Panc1 (cell line): ENCODE results near the gene KANK4.

Experiments used
- CTCF ChIP-seq: fragments of 450-650 bp; IDR thresholded peaks from 2 replicates; pipeline ENCODE4 v1.5.1; 2017; ENCODE audit warnings: mild to moderate bottlenecking
- POLR2AphosphoS5 ChIP-seq: IDR thresholded peaks from 2 replicates; pipeline ENCODE4 v1.6.1; 2012; ENCODE audit warnings: mild to moderate bottlenecking, low read depth, low read length, moderate library complexity
- TF ChIP-seq, protein P1 (sequence below), 2 experiments: IDR thresholded peaks; 2 replicates each; pipeline ENCODE4 v1.6.1; 2011 to 2012; ENCODE audit warnings: low read depth in 2 of 2, control low read depth in 1 of 2, low read length in 1 of 2, mild to moderate bottlenecking in 1 of 2, moderate library complexity in 1 of 2; ENCODE audit not compliant: insufficient read depth in 1 of 2

DNA sequence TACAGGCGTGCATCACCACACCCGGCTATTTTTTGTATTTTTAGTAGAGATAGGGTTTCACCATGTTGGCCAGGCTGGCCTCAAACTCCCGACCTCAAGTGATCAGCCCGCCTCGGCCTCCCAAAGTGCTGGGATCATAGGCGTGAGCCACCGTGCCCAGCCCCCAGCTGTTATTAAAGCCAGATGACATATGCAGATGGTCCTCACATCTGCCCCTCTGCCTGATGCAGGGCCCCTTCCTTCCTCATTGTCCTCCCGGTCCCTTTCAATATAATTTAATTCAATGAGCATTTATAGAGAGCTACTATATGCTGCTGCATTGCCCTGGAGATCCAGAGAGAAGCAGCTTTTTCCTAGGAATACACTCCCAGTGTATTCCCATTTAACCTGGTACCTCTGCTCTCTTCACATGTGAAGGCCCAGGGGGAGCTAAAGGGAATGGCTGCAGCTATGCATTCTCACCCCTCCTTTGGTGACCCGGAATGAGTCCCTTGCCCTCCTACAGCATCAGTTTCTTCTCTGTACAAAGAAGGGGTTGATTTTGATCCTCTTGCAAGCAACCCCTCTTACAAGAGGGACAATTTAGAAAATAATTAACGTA is 69.0 kb downstream of the KANK4 start:
- TF ChIP-seq CTCF (no peak), POLR2AphosphoS5 (no peak)
- TF ChIP-seq, protein P1, sequence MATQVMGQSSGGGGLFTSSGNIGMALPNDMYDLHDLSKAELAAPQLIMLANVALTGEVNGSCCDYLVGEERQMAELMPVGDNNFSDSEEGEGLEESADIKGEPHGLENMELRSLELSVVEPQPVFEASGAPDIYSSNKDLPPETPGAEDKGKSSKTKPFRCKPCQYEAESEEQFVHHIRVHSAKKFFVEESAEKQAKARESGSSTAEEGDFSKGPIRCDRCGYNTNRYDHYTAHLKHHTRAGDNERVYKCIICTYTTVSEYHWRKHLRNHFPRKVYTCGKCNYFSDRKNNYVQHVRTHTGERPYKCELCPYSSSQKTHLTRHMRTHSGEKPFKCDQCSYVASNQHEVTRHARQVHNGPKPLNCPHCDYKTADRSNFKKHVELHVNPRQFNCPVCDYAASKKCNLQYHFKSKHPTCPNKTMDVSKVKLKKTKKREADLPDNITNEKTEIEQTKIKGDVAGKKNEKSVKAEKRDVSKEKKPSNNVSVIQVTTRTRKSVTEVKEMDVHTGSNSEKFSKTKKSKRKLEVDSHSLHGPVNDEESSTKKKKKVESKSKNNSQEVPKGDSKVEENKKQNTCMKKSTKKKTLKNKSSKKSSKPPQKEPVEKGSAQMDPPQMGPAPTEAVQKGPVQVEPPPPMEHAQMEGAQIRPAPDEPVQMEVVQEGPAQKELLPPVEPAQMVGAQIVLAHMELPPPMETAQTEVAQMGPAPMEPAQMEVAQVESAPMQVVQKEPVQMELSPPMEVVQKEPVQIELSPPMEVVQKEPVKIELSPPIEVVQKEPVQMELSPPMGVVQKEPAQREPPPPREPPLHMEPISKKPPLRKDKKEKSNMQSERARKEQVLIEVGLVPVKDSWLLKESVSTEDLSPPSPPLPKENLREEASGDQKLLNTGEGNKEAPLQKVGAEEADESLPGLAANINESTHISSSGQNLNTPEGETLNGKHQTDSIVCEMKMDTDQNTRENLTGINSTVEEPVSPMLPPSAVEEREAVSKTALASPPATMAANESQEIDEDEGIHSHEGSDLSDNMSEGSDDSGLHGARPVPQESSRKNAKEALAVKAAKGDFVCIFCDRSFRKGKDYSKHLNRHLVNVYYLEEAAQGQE (IDR thresholded peaks at IDR 0.05; ENCODE audit: insufficient read depth in 1 of 2, low read depth in 2 of 2, low read length in 1 of 2): no peak
